Calu3 (cell line): Measurements from ENCODE around the gene ITPR1. TPM values are rescaled to one million over a fixed set of nuclear protein-coding genes. Genes with fewer than 3 reads are reported as not detected.

Experiments used
- BruUV-seq: library from RNA; stranded (reverse); fragments of 400-500 nt; replicated peaks from 2 replicates; lab custom pipeline; 2021; lab: Mats Ljungman, UMichigan
- CTCF ChIA-PET: fragments of 300-600 bp; sonication (Branson Sonifier 250); formaldehyde crosslinking; loops from one replicate; lab custom pipeline; 2022; ENCODE audit warnings: antibody characterized with exemption; lab: Charles Lee
- DNase-seq: peaks from one replicate; pipeline ENCODE4 v3.0.0; 2022
- H3K27ac Mint-ChIP-seq: one replicate; pipeline ENCODE4 v1.8.0; 2022; ENCODE audit warnings: mixed read lengths; ENCODE audit not compliant: unreplicated experiment
- H3K27me3 Mint-ChIP-seq: one replicate; pipeline ENCODE4 v1.8.0; 2022; ENCODE audit warnings: mixed read lengths; ENCODE audit not compliant: unreplicated experiment
- H3K36me3 Mint-ChIP-seq: one replicate; pipeline ENCODE4 v1.8.0; 2022; ENCODE audit warnings: mild to moderate bottlenecking, moderate library complexity, mixed read lengths; ENCODE audit not compliant: insufficient read depth, unreplicated experiment
- H3K4me1 Mint-ChIP-seq: one replicate; pipeline ENCODE4 v1.8.0; 2022; ENCODE audit warnings: mild to moderate bottlenecking, low read depth, mixed read lengths; ENCODE audit not compliant: unreplicated experiment
- H3K4me3 Mint-ChIP-seq: one replicate; pipeline ENCODE4 v1.8.0; 2022; ENCODE audit warnings: mild to moderate bottlenecking, low read depth, moderate library complexity, mixed read lengths; ENCODE audit not compliant: unreplicated experiment
- H3K9me3 Mint-ChIP-seq: one replicate; pipeline ENCODE4 v1.8.0; 2022; ENCODE audit warnings: low read depth, mixed read lengths; ENCODE audit not compliant: unreplicated experiment
- CTCF ChIP-seq: fragments of 200-600 bp; IDR thresholded peaks from one replicate; pipeline ENCODE4 v1.8.0; 2022; ENCODE audit warnings: antibody characterized with exemption; ENCODE audit not compliant: unreplicated experiment
- intact Hi-C: fragments of 100-400 bp; cut with micrococcal nuclease; formaldehyde crosslinking; loops from one replicate; pipeline ENCODE4 v1.10.0; 2022; ENCODE audit not compliant: unreplicated experiment
- total RNA-seq: library from RNA; stranded (reverse); gene quantifications from 2 replicates; pipeline ENCODE4 v1.2.3, GENCODE V29; 2022

ITPR1 gene
- total RNA-seq, 1 experiment from 2014 or later = 4.2 TPM

DNA sequence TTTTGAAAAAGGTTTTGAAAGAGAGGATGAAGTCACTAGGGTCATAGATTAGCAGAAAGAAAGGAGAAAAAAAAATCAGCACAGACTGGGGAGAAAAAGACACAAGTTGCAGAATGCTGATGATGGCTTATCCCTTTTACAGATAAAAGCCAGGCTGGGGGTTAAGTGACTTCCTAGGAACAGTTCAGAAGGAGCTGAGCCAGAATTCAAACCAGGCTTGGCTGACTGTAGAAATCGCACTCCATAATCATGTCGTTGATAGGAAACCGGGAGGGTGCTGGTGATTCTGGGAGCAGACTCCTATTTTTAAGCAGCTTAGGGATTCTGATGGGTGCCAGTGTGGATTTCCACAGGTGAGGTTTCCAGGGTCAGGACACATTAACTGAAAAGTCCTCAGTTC, 326.6 kb downstream of the ITPR1 start:
- Mint-ChIP-seq H3K9me3 (peaks cover 12% of the 10 kb centered on the region), H3K27ac (no peak overlapping the region)

GRCh38 chr3:4820296-4821121, 327.4 kb downstream of the ITPR1 start:
- Mint-ChIP-seq H3K4me1 (peaks cover 15% of the 10 kb centered on the region), H3K36me3 (no peaks in the 10 kb centered on the region), H3K9me3 (peaks cover 12% of the 10 kb centered on the region), H3K27me3 (no peaks in the 10 kb centered on the region), H3K27ac (no peak overlapping the region), H3K4me3 (no peak overlapping the region)
- BruUV-seq = no TSS peak
- CTCF ChIA-PET = no interaction called here
- TF ChIP-seq CTCF = no peak
- intact Hi-C loops = no loop called here
- no peak for DNase-seq

More for the DNA sequence above, 326.6 kb downstream of the ITPR1 start:
- CTCF ChIA-PET = no interaction called here
- peaks cover 7% of the 10 kb centered on the region for H3K4me1 Mint-ChIP-seq
- DNase-seq = no peak
- no peak overlapping the region for H3K4me3 Mint-ChIP-seq
- no peak for TF ChIP-seq CTCF
- no peaks in the 10 kb centered on the region for H3K36me3 Mint-ChIP-seq
- intact Hi-C loops = no loop called here
- no peaks in the 10 kb centered on the region for H3K27me3 Mint-ChIP-seq
- BruUV-seq = no TSS peak

DNA sequence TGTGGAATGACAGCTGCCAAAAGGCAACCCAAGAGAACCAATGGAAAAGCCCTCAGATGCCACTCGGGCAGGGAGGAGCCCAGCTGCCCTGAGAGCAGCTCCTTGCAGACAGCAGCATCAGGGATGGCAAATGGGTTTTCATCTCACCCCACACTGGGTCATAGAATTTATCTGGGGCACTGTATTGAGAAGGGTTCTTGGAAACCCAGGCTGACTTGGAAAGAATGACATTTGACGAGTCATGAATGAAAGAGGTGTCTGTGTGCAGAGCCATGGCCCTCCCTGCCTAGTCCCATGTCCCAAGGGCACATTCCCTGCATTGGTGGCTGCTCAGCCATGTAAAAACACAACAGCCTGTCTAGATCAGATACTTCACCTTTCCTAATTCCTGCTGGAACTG, 328.2 kb downstream of the ITPR1 start:
- Mint-ChIP-seq H3K27me3 (no peaks in the 10 kb centered on the region), H3K36me3 (peaks cover 5% of the 10 kb centered on the region), H3K9me3 (peaks cover 12% of the 10 kb centered on the region), H3K4me1 (peaks cover 23% of the 10 kb centered on the region), H3K4me3 (no peak overlapping the region), H3K27ac (no peak overlapping the region)
- BruUV-seq = no TSS peak
- no peak for DNase-seq
- intact Hi-C loops = no loop called here
- CTCF ChIA-PET = no interaction called here
- TF ChIP-seq CTCF = no peak

DNA sequence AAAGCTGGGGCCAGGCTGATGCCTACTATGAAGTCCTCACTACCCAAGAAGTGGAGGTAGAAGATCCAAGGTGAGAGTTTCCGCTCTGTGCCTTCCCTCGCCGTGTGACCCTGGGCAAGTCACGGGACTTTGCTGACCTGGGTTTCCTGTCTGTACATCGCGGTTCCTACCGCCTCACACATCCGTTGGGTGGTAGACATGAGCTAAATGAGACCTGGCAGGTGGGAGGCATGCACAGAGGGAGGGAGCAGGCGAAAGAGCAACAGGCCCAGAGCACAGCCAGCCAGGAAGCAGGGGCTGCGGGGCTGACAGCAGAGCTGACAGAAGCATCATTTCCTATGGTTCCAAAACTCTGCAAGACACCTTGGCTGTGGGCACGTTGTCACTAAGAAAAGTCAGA, 328.8 kb downstream of the ITPR1 start:
- H3K36me3 Mint-ChIP-seq = peaks cover 5% of the 10 kb centered on the region
- intact Hi-C loops = no loop called here
- BruUV-seq = no TSS peak
- H3K4me3 Mint-ChIP-seq = no peak overlapping the region
- DNase-seq = no peak
- no peak for TF ChIP-seq CTCF
- peaks cover 10% of the 10 kb centered on the region for H3K9me3 Mint-ChIP-seq
- CTCF ChIA-PET = no interaction called here
- H3K27ac Mint-ChIP-seq = no peak overlapping the region
- peaks cover 30% of the 10 kb centered on the region for H3K4me1 Mint-ChIP-seq
- H3K27me3 Mint-ChIP-seq = no peaks in the 10 kb centered on the region
